Stimulated activated naive CD4-positive, alpha-beta T cell (primary cell): Measurements from ENCODE around the gene COPS4.
"Not testable (repeated sequence)": the region's sequence is repeated elsewhere in the genome, so short reads cannot be mapped to it uniquely, and the experiment has no call there.

Experiments
- DNase-seq, 6 experiments: peaks; one replicate each; lab custom pipeline; 2025; lab: John Stamatoyannopoulos, UW

The COPS4 gene

GRCh38 chr4:83034630-83035494 lies at the start of gene COPS4:
Gene COPS4 (plus strand): TSS chr4:83035183. CDS start chr4:83035225, 42 bp downstream.
- DNase-seq, result peak; percentile 84 to 97 (median 94)

- DNase-seq, result not testable (repeated sequence)
Measured at GRCh38 chr4:82987519-82987918, 47.5 kb upstream of the COPS4 start.

- no peak for DNase-seq
Measured at GRCh38 chr4:82988323-82988832, 46.6 kb upstream of the COPS4 start.

GRCh38 chr4:82989575-82990429 lies 45.2 kb upstream of the COPS4 start:
- DNase-seq, result peak in 2 of 6 experiments; percentile 1 to 9

- DNase-seq, result no peak
Measured at GRCh38 chr4:82994834-82995233, 40.1 kb upstream of the COPS4 start.

- DNase-seq, result no peak
Measured at GRCh38 chr4:82998898-82999297, 36.1 kb upstream of the COPS4 start.

- DNase-seq, result no peak
Measured at GRCh38 chr4:83002329-83002728, 32.7 kb upstream of the COPS4 start.

- DNase-seq, result not testable (repeated sequence)
Measured at GRCh38 chr4:83003044-83003791, 31.8 kb upstream of the COPS4 start.

GRCh38 chr4:83009529-83009928 lies 25.5 kb upstream of the COPS4 start:
- DNase-seq, result no peak

GRCh38 chr4:83010111-83010521 lies 24.9 kb upstream of the COPS4 start:
- peak in 1 of 6 experiments; percentile 41 for DNase-seq

GRCh38 chr4:83010522-83011318 lies 24.3 kb upstream of the COPS4 start, which contains the start of gene LIN54:
Gene LIN54 (minus strand): TSS chr4:83010823. CDS start chr4:82984844, 25,979 bp downstream.
- peak; percentile 81 to 90 (median 87) for DNase-seq

- DNase-seq, result peak in 1 of 6 experiments; percentile 7
Measured at GRCh38 chr4:83011689-83012199, 23.2 kb upstream of the COPS4 start.

- peak in 3 of 6 experiments; percentile 11 to 23 (median 18) for DNase-seq
Measured at GRCh38 chr4:83012200-83012686, 22.7 kb upstream of the COPS4 start.

- peak; percentile 93 to 97 (median 95) for DNase-seq
Measured at GRCh38 chr4:83012687-83013419, 22.1 kb upstream of the COPS4 start.

- DNase-seq, result no peak
Measured at GRCh38 chr4:83013420-83013867, 21.5 kb upstream of the COPS4 start.

GRCh38 chr4:83013902-83014301 lies 21.1 kb upstream of the COPS4 start:
- DNase-seq, result no peak

GRCh38 chr4:83019794-83020494 lies 15.0 kb upstream of the COPS4 start:
- no peak for DNase-seq

- DNase-seq, result no peak
Measured at GRCh38 chr4:83022724-83023450, 12.1 kb upstream of the COPS4 start.
